ENCODE measurements around the gene SCNN1A.

SCNN1A gene

GRCh38 chr12:6317693-6318439 lies 57.5 kb downstream of the SCNN1A start:
- DNase-seq (ENCODE audit: low read depth), result no peak

GRCh38 chr12:6316921-6317692 lies 58.3 kb downstream of the SCNN1A start:
- DNase-seq (ENCODE audit: low read depth), result no peak

- no peak for DNase-seq (ENCODE audit: low read depth)
Measured at GRCh38 chr12:6315704-6316597, 59.4 kb downstream of the SCNN1A start.

- DNase-seq (ENCODE audit: low read depth), result no peak
Measured at GRCh38 chr12:6315184-6315583, 60.2 kb downstream of the SCNN1A start.

GRCh38 chr12:6314776-6315175 lies 60.6 kb downstream of the SCNN1A start:
- no peak for DNase-seq (ENCODE audit: low read depth)

GRCh38 chr12:6313326-6313940 lies 61.9 kb downstream of the SCNN1A start:
- no peak for DNase-seq (ENCODE audit: low read depth)

- DNase-seq (ENCODE audit: low read depth), result no peak
Measured at GRCh38 chr12:6312529-6313325, 62.6 kb downstream of the SCNN1A start.

GRCh38 chr12:6311822-6312528 lies 63.4 kb downstream of the SCNN1A start:
- DNase-seq (ENCODE audit: low read depth), result no peak

- DNase-seq (ENCODE audit: low read depth), result no peak
Measured at GRCh38 chr12:6310771-6311610, 64.4 kb downstream of the SCNN1A start.

- DNase-seq (ENCODE audit: low read depth), result no peak
Measured at GRCh38 chr12:6307529-6307928, 67.8 kb downstream of the SCNN1A start.

GRCh38 chr12:6306599-6307220 lies 68.7 kb downstream of the SCNN1A start:
- no peak for DNase-seq (ENCODE audit: low read depth)

GRCh38 chr12:6306151-6306550 lies 69.2 kb downstream of the SCNN1A start:
- DNase-seq (ENCODE audit: low read depth), result no peak

GRCh38 chr12:6303071-6303470 lies 72.3 kb downstream of the SCNN1A start:
- no peak for DNase-seq (ENCODE audit: low read depth)

- no peak for DNase-seq (ENCODE audit: low read depth)
Measured at GRCh38 chr12:6302621-6303020, 72.7 kb downstream of the SCNN1A start.

- DNase-seq (ENCODE audit: low read depth), result no peak
Measured at GRCh38 chr12:6301721-6302120, 73.6 kb downstream of the SCNN1A start.

- no peak for DNase-seq (ENCODE audit: low read depth)
Measured at GRCh38 chr12:6297170-6297569, 78.2 kb downstream of the SCNN1A start.
